Neuron (in vitro differentiated cells): ENCODE data around the gene NUAK1.

Source experiments
- H2AFZ ChIP-seq: one replicate; pipeline ENCODE4 v1.6.1; 2013; ENCODE audit warnings: low read depth, mild to moderate bottlenecking, inconsistent platforms, low read length, moderate library complexity
- H3K27me3 ChIP-seq: one replicate; pipeline ENCODE4 v1.6.1; 2013; ENCODE audit warnings: low read length; ENCODE audit not compliant: insufficient read depth
- H3K36me3 ChIP-seq: one replicate; pipeline ENCODE4 v1.6.1; 2013; ENCODE audit warnings: low read length; ENCODE audit not compliant: insufficient read depth
- H3K4me1 ChIP-seq: one replicate; pipeline ENCODE4 v1.6.1; 2013; ENCODE audit warnings: low read length; ENCODE audit not compliant: insufficient read depth
- H3K4me3 ChIP-seq: 2 replicates; pipeline ENCODE4 v1.5.1; 2013; ENCODE audit warnings: mild to moderate bottlenecking, low read length, moderate library complexity
- H3K9me3 ChIP-seq: one replicate; pipeline ENCODE4 v1.6.1; 2013; ENCODE audit warnings: low read length

Gene NUAK1

GRCh38 chr12:106163712-106164111 lies 25.0 kb upstream of the NUAK1 start:
- peaks cover 3% of the 10 kb centered on the region for H3K9me3 ChIP-seq
- no peak overlapping the region for H3K4me3 ChIP-seq
- H3K27me3 ChIP-seq, result no peaks in the 10 kb centered on the region
- no peaks in the 10 kb centered on the region for H3K36me3 ChIP-seq
- no peak overlapping the region for H2AFZ ChIP-seq
- H3K4me1 ChIP-seq, result no peaks in the 10 kb centered on the region

DNA sequence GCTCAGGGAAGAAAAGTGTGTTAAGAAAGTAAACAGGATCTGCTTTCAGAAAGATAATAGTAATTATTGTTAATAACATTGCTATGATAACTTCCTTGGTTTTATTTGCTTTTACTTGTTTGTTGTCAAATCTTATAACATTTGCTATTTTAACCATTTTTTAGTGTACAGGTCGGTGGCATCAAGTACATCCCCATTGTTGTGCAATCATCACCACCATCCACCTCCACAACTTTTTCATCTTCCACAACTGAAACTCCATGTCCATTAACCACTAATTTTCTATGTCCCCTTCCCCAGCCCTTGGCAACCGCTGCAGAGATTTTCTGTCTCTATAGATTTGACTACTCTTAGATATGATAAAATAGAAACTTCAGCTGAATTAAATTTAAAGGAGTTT lies 22.7 kb upstream of the NUAK1 start:
- Histone ChIP-seq H3K36me3 (no peaks in the 10 kb centered on the region), H3K27me3 (no peaks in the 10 kb centered on the region), H3K4me1 (no peaks in the 10 kb centered on the region), H3K4me3 (no peak overlapping the region), H3K9me3 (peaks cover 3% of the 10 kb centered on the region), H2AFZ (no peak overlapping the region)

DNA sequence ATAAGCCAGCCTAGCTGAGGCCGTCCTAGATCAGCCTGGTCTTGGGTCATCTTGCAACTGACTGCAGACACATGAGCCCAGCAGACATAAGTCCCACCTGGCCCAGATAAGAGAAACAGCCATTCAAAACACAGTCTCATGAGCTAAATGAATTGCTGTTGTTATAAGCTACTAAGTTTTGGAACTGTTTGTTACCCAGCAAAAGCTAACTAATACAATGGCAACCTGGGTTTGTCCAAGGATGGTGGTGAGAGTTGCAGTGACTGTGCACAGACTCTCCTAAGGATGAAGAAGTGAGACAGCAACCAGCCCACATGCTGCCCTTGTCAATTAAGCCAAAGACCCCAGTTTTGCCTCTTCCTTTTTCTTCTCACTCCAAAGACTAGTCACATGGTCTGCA lies 22.2 kb upstream of the NUAK1 start:
- Histone ChIP-seq H3K9me3 (peaks cover 3% of the 10 kb centered on the region), H3K4me1 (no peaks in the 10 kb centered on the region), H3K27me3 (no peaks in the 10 kb centered on the region), H2AFZ (no peak overlapping the region), H3K4me3 (no peak overlapping the region), H3K36me3 (no peaks in the 10 kb centered on the region)

- H3K4me1 ChIP-seq, result no peaks in the 10 kb centered on the region
- no peak overlapping the region for H3K4me3 ChIP-seq
- H3K36me3 ChIP-seq, result no peaks in the 10 kb centered on the region
- peaks cover 3% of the 10 kb centered on the region for H3K9me3 ChIP-seq
- no peaks in the 10 kb centered on the region for H3K27me3 ChIP-seq
- no peak overlapping the region for H2AFZ ChIP-seq
Measured at GRCh38 chr12:106157802-106158201, 19.0 kb upstream of the NUAK1 start.

DNA sequence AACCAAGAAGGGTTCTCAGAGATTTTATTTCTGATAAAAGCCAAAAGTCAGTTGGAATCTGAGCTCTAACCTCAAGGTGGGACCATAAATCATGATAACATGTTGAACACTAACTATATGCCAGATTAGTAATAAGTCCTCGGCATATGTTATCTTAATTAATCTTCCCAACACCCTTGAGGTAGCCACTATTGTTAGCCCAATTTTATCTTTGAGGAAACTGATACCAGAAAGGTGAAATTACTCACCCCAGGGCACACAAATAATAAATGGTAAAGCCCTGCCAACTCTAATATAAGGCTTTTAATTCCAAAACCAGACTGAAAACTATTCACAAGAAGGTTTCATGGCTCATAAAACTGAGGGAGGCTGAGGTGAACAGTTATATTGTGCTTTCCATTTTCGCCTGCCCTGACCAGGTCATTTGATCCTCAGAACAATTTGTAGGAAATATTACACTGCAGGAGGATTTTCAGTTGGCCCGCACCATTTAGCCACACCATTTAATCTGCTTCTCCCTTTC lies 16.1 kb upstream of the NUAK1 start:
- Histone ChIP-seq H3K36me3 (no peaks in the 10 kb centered on the region), H3K9me3 (no peaks in the 10 kb centered on the region), H3K4me3 (no peak overlapping the region), H2AFZ (no peak overlapping the region), H3K27me3 (no peaks in the 10 kb centered on the region), H3K4me1 (no peaks in the 10 kb centered on the region)

GRCh38 chr12:106152334-106152733 lies 13.6 kb upstream of the NUAK1 start:
- no peak overlapping the region for H2AFZ ChIP-seq
- H3K36me3 ChIP-seq, result no peaks in the 10 kb centered on the region
- H3K9me3 ChIP-seq, result no peaks in the 10 kb centered on the region
- no peak overlapping the region for H3K4me3 ChIP-seq
- H3K27me3 ChIP-seq, result no peaks in the 10 kb centered on the region
- no peaks in the 10 kb centered on the region for H3K4me1 ChIP-seq

DNA sequence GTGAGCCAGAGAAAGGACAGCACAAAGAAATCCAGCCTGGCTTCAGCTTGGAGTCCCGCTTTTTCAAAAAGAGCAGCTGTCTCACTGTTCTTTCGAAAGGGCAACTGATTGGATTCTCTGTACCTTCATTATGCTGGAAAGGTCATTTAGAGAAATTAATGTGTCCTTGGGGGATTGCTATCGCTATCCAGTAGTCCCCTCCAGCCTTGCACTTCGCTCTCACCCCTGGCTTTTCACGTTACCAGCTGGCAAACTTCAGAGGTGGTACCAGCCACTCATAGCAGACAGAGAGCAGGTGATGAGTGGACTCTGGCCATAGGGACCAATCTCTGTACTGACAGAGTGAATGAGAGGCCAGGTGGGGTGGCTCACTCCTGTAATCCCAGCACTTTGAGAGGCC lies 11.8 kb upstream of the NUAK1 start:
- no peaks in the 10 kb centered on the region for H3K27me3 ChIP-seq
- H3K4me1 ChIP-seq, result peaks cover 5% of the 10 kb centered on the region
- no peak overlapping the region for H2AFZ ChIP-seq
- H3K4me3 ChIP-seq, result no peak overlapping the region
- H3K9me3 ChIP-seq, result no peaks in the 10 kb centered on the region
- H3K36me3 ChIP-seq, result no peaks in the 10 kb centered on the region

GRCh38 chr12:106149096-106149784 lies 10.5 kb upstream of the NUAK1 start:
- H2AFZ ChIP-seq, result no peak overlapping the region
- H3K27me3 ChIP-seq, result no peaks in the 10 kb centered on the region
- no peaks in the 10 kb centered on the region for H3K9me3 ChIP-seq
- H3K36me3 ChIP-seq, result no peaks in the 10 kb centered on the region
- peaks cover 11% of the 10 kb centered on the region for H3K4me1 ChIP-seq
- H3K4me3 ChIP-seq, result no peak overlapping the region

GRCh38 chr12:106147956-106148355 lies 9.2 kb upstream of the NUAK1 start:
- Histone ChIP-seq H2AFZ (no peak overlapping the region), H3K27me3 (no peaks in the 10 kb centered on the region)

DNA sequence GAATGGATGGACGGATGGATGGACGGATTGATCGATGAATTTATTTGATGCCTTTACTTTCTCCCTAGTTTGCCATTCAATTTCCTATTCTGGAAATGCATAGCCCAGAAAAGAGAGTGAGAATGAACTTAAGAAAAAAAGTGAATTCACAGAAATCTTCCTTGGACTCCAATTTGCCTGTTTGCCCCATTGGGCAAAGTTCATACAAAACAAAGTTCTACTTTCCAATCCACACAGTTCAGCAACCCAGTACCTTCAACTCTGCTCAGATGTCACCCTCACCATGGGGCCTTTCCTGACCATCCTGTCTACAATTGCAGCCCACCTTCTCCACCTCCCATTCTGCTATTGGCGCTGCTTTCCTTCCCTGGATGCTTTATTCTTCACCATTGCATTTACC lies 8.2 kb upstream of the NUAK1 start:
- Histone ChIP-seq H3K9me3 (no peaks in the 10 kb centered on the region), H3K27me3 (no peaks in the 10 kb centered on the region), H3K4me1 (peaks cover 11% of the 10 kb centered on the region), H3K36me3 (no peaks in the 10 kb centered on the region), H2AFZ (no peak overlapping the region), H3K4me3 (no peak overlapping the region)

More at GRCh38 chr12:106147956-106148355, 9.2 kb upstream of the NUAK1 start:
- Histone ChIP-seq H3K36me3 (no peaks in the 10 kb centered on the region), H3K4me3 (no peak overlapping the region), H3K4me1 (peaks cover 11% of the 10 kb centered on the region), H3K9me3 (no peaks in the 10 kb centered on the region)

DNA sequence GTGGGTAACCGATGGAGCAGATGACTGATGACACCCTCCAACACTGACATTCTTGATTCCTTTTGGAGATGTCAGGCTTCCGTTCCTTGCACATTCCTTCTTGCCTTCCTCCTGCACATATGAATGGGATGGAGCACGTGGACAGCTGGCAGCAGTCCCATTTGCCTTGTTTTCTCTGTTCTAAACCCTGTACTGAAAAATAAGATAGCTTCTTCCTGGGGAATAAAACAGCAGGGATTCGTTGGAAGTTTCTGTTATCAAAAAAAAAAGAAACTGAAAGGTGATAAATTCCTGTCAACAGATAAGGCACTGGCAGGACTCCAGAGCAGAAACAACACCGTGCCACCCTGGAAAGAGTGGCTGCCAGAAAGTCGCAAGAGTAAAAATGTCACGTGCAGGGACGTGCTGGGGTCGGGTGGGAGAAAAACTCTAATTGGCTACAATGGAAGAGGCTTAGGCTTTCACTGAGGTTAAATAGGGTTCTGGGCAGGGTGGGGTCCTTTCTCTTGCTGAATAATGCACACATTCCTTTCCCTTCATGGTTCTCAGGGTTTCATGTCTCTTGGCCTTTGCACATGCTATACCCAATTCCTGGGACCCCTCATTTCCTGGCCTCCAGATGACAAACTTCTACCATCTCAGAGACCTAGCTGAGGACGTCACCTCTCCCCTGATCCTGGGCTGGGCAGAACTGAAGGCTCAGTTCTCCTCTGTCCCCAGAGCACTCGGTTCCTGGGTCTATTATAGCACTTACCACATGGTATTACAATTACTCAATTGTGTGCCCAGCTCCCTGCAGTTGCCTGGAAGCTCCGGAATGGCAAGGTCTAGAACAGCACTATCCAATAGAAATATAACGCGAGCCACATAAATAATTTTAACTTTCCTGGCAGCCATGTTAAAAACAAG lies 7.0 kb upstream of the NUAK1 start:
- Histone ChIP-seq H3K27me3 (no peaks in the 10 kb centered on the region), H3K9me3 (no peaks in the 10 kb centered on the region), H3K4me3 (no peak overlapping the region), H2AFZ (no peak overlapping the region), H3K36me3 (no peaks in the 10 kb centered on the region), H3K4me1 (peaks cover 13% of the 10 kb centered on the region)

DNA sequence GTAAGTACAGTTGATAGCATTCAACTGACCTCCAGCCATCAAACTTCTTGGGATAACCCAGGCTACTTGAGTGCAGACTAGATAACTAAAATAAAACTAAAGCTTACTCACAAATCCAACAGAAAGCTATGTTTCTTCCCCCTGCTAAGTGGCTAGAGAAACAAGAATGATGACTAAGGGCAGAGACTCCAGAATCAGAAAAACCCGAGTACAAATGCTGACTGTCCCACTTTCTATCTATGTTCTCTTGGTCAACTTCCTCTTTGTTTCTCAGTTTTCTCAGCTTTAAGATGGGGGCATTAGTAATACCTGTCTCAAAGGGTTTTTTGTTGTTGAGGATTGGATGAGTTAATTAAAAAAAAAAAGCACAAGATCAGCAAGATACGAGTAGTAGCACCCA lies 6.1 kb upstream of the NUAK1 start:
- no peak overlapping the region for H3K4me3 ChIP-seq
- no peak overlapping the region for H2AFZ ChIP-seq
- H3K4me1 ChIP-seq, result peaks cover 23% of the 10 kb centered on the region
- H3K36me3 ChIP-seq, result no peaks in the 10 kb centered on the region
- no peaks in the 10 kb centered on the region for H3K27me3 ChIP-seq
- H3K9me3 ChIP-seq, result no peaks in the 10 kb centered on the region

GRCh38 chr12:106142591-106143261 lies 4.0 kb upstream of the NUAK1 start:
- Histone ChIP-seq H3K27me3 (no peaks in the 10 kb centered on the region), H3K4me1 (peaks cover 24% of the 10 kb centered on the region), H2AFZ (no peak overlapping the region), H3K9me3 (no peaks in the 10 kb centered on the region), H3K36me3 (no peaks in the 10 kb centered on the region), H3K4me3 (no peak overlapping the region)
